IPS DF 19.7 (cell line): ENCODE results near the gene CASP1.
"Not testable (repeated sequence)": the region's sequence is repeated elsewhere in the genome, so short reads cannot be mapped to it uniquely, and the experiment has no call there.

Experiments used
- DNase-seq: peaks from one replicate; pipeline ENCODE4 v3.0.0-alpha.2; 2013; ENCODE audit warnings: low read depth, low spot score

Gene CASP1

GRCh38 chr11:105034813-105035620 is at the start of gene CASP1:
Gene CASP1 (minus strand): TSS chr11:105035144. CDS start chr11:105035113, 31 bp downstream.
- no peak for DNase-seq

GRCh38 chr11:105081412-105082150 is 46.6 kb upstream of the CASP1 start:
- no peak for DNase-seq

GRCh38 chr11:105080171-105080906 is 45.4 kb upstream of the CASP1 start:
- not testable (repeated sequence) for DNase-seq

- DNase-seq: no peak
Observed at GRCh38 chr11:105078283-105078682, 43.3 kb upstream of the CASP1 start.

GRCh38 chr11:105077141-105077790 is 42.3 kb upstream of the CASP1 start:
- not testable (repeated sequence) for DNase-seq

GRCh38 chr11:105074166-105074530 is 39.2 kb upstream of the CASP1 start:
- no peak for DNase-seq

GRCh38 chr11:105073456-105074165 is 38.7 kb upstream of the CASP1 start:
- no peak for DNase-seq

- DNase-seq: not testable (repeated sequence)
Observed at GRCh38 chr11:105072080-105072479, 37.1 kb upstream of the CASP1 start.

- no peak for DNase-seq
Observed at GRCh38 chr11:105071089-105071732, 36.3 kb upstream of the CASP1 start.

- no peak for DNase-seq
Observed at GRCh38 chr11:105070306-105070705, 35.4 kb upstream of the CASP1 start.

- not testable (repeated sequence) for DNase-seq
Observed at GRCh38 chr11:105069749-105070148, 34.8 kb upstream of the CASP1 start.

GRCh38 chr11:105063245-105063941 is 28.4 kb upstream of the CASP1 start:
- DNase-seq: not testable (repeated sequence)

- no peak for DNase-seq
Observed at GRCh38 chr11:105057432-105057831, 22.5 kb upstream of the CASP1 start.

GRCh38 chr11:105056446-105056845 is 21.5 kb upstream of the CASP1 start:
- no peak for DNase-seq

GRCh38 chr11:105054723-105055493 is 20.0 kb upstream of the CASP1 start:
- DNase-seq: no peak

GRCh38 chr11:105052487-105052886 is 17.5 kb upstream of the CASP1 start:
- DNase-seq: no peak

- DNase-seq: no peak
Observed at GRCh38 chr11:105051559-105051958, 16.6 kb upstream of the CASP1 start.

GRCh38 chr11:105049481-105049880 is 14.5 kb upstream of the CASP1 start:
- DNase-seq: no peak
